ENCODE measurements around the gene ZFP36L1. TPM values are rescaled to one million over a fixed set of nuclear protein-coding genes. Genes with fewer than 3 reads are reported as not detected.
A peak's percentile ranks its signal among the peaks of the same experiment; 100 is the strongest.

ZFP36L1 gene
- total and polyA plus RNA-seq, 8 donors: 44.4 to 655 (median 131) TPM

GRCh38 chr14:68755016-68755353 lies 37.9 kb downstream of the ZFP36L1 start:
- no peaks in the 10 kb centered on the region for H3K36me3 ChIP-seq
- no peak overlapping the region for H3K4me3 ChIP-seq
- no peak for DNase-seq
- no peak overlapping the region for H3K27ac ChIP-seq
- no peaks in the 10 kb centered on the region for H3K27me3 ChIP-seq
- no peaks in the 10 kb centered on the region for H3K9me3 ChIP-seq
- WGBS, 5 donors: 94 to 100% (median 97%) methylated on average over 3 of the region's 3 CpGs
- no peak for TF ChIP-seq POLR2AphosphoS5 (IDR thresholded peaks at IDR 0.05)
- TF ChIP-seq CTCF (IDR thresholded peaks at IDR 0.05): no peak
- TF ChIP-seq POLR2A (IDR thresholded peaks at IDR 0.05): no peak
- no peak for TF ChIP-seq EP300 (IDR thresholded peaks at IDR 0.05)
- H3K4me1 ChIP-seq: peaks cover 19 to 49% (median 27%) of the 10 kb centered on the region in 4 donors
- intact Hi-C loops (cut with DNase I; ENCODE audit: low total_unique reads): no loop called here

GRCh38 chr14:68753690-68754089 lies 39.2 kb downstream of the ZFP36L1 start:
- H3K27me3 ChIP-seq: no peaks in the 10 kb centered on the region
- H3K4me1 ChIP-seq: peaks cover 15 to 38% (median 26%) of the 10 kb centered on the region in 4 donors
- H3K36me3 ChIP-seq: no peaks in the 10 kb centered on the region
- no peak overlapping the region for H3K4me3 ChIP-seq
- intact Hi-C loops (cut with DNase I; ENCODE audit: low total_unique reads): no loop called here
- DNase-seq: peak in 1 of 2 donors; percentile 53
- H3K9me3 ChIP-seq: no peaks in the 10 kb centered on the region
- H3K27ac ChIP-seq: no peak overlapping the region
- 70 to 84% (median 74%) methylated on average over 4 of the region's 4 CpGs for whole genome bisulfite sequencing, 5 donors
- TF ChIP-seq EP300 (IDR thresholded peaks at IDR 0.05) (no peak), POLR2A (IDR thresholded peaks at IDR 0.05) (no peak), CTCF (IDR thresholded peaks at IDR 0.05) (no peak), POLR2AphosphoS5 (IDR thresholded peaks at IDR 0.05) (no peak)

- Histone ChIP-seq H3K4me3 (no peak overlapping the region), H3K4me1 (peaks cover 9 to 25% (median 15%) of the 10 kb centered on the region in 4 donors), H3K36me3 (no peaks in the 10 kb centered on the region), H3K9me3 (no peaks in the 10 kb centered on the region), H3K27me3 (no peaks in the 10 kb centered on the region), H3K27ac (no peak overlapping the region)
- WGBS, 5 donors: 75 to 85% (median 79%) methylated on average over 6 of the region's 6 CpGs
- no peak for TF ChIP-seq POLR2AphosphoS5 (IDR thresholded peaks at IDR 0.05)
- TF ChIP-seq EP300 (IDR thresholded peaks at IDR 0.05): no peak
- no peak for TF ChIP-seq POLR2A (IDR thresholded peaks at IDR 0.05)
- intact Hi-C loops (cut with DNase I; ENCODE audit: low total_unique reads): no loop called here
- no peak for DNase-seq
Observed at GRCh38 chr14:68752271-68753006, 40.4 kb downstream of the ZFP36L1 start.

- Histone ChIP-seq H3K27me3 (no peaks in the 10 kb centered on the region), H3K27ac (no peak overlapping the region), H3K36me3 (no peaks in the 10 kb centered on the region), H3K9me3 (no peaks in the 10 kb centered on the region), H3K4me1 (peaks cover 0 to 7% (median 0%) of the 10 kb centered on the region in 4 donors), H3K4me3 (no peak overlapping the region)
- DNase-seq: peak in 1 of 2 donors; percentile 47
- 78 to 84% (median 83%) methylated on average over 11 of the region's 11 CpGs for WGBS, 5 donors
- intact Hi-C loops (cut with DNase I; ENCODE audit: low total_unique reads): no loop called here
- TF ChIP-seq EP300 (IDR thresholded peaks at IDR 0.05) (no peak), CTCF (IDR thresholded peaks at IDR 0.05) (no peak), POLR2A (IDR thresholded peaks at IDR 0.05) (no peak), POLR2AphosphoS5 (IDR thresholded peaks at IDR 0.05) (no peak)
Observed at GRCh38 chr14:68749487-68750475, 43.1 kb downstream of the ZFP36L1 start.

Data from stomach (tissue), 9 donors.